SK-N-SH (cell line): ENCODE measurements around the gene CRIP3. TPM values are rescaled to one million over a fixed set of nuclear protein-coding genes. Genes with fewer than 3 reads are reported as not detected.

Source experiments
- CTCF ChIA-PET: fragments of 300-600, 350-600 bp; formaldehyde crosslinking; extraction: SDS; loops from one replicate; lab custom pipeline; 2021; lab: Yijun Ruan, JAX
- POLR2A ChIA-PET: fragments of 350-600 bp; sonication (Branson Sonifier 250); formaldehyde crosslinking; extraction: SDS; loops from one replicate; lab custom pipeline; 2020; ENCODE audit warnings: antibody characterized with exemption, inconsistent platforms; lab: Yijun Ruan, JAX
- DNase-seq: peaks from one replicate; pipeline ENCODE4 v3.0.0; 2012
- H2AFZ ChIP-seq: fragments of 200-600 bp; sonication (generic); 2 replicates; pipeline ENCODE4 v1.8.1; 2016; ENCODE audit warnings: antibody characterized with exemption, mild to moderate bottlenecking, low read depth
- H3F3A ChIP-seq: fragments of 200-600 bp; sonication (generic); replicated peaks from 2 replicates; pipeline ENCODE3; 2016; ENCODE audit warnings: antibody characterized with exemption, mild to moderate bottlenecking; ENCODE audit not compliant: insufficient read depth
- H3K27ac ChIP-seq, 2 experiments: fragments of 200-500 bp in 1 of 2; fragments of 200-600 bp in 1 of 2; sonication (Bioruptor generic) in 1 of 2; sonication (generic), shearing (Covaris generic) in 1 of 2; 2 replicates each; pipeline versions ENCODE4 v1.5.1 to v1.6.1; 2014 to 2016; ENCODE audit warnings: low read depth in 2 of 2, inconsistent platforms in 1 of 2, low read length in 1 of 2, mild to moderate bottlenecking in 1 of 2, mixed read lengths in 1 of 2
- H3K27me3 ChIP-seq: fragments of 200-600 bp; sonication (generic), shearing (Covaris generic); 2 replicates; pipeline ENCODE4 v1.6.1; 2016; ENCODE audit warnings: mixed run types; ENCODE audit not compliant: insufficient read depth
- H3K36me3 ChIP-seq, 2 experiments: fragments of 200-500 bp in 1 of 2; fragments of 200-600 bp in 1 of 2; sonication (Bioruptor generic) in 1 of 2; sonication (generic) in 1 of 2; replicated peaks in 1 of 2; 2 replicates each; pipeline versions ENCODE3 to v1.5.1; 2014 to 2016; ENCODE audit warnings: low read length in 1 of 2, mild to moderate bottlenecking in 1 of 2; ENCODE audit not compliant: insufficient read depth in 2 of 2, control insufficient read depth in 1 of 2
- H3K4me1 ChIP-seq, 2 experiments: fragments of 200-500 bp in 1 of 2; fragments of 200-600 bp in 1 of 2; sonication (Bioruptor generic) in 1 of 2; sonication (generic), shearing (Covaris generic) in 1 of 2; 2 replicates each; pipeline versions ENCODE4 v1.5.1 to v1.6.1; 2014 to 2016; ENCODE audit warnings: low read depth in 1 of 2, low read length in 1 of 2, mixed run types in 1 of 2; ENCODE audit not compliant: insufficient read depth in 2 of 2, control insufficient read depth in 1 of 2
- H3K4me2 ChIP-seq: fragments of 200-600 bp; sonication (generic), shearing (Covaris generic); 2 replicates; pipeline ENCODE4 v1.6.1; 2017; ENCODE audit warnings: mixed run types
- H3K4me3 ChIP-seq, 2 experiments: fragments of 200-500 bp in 1 of 2; fragments of 200-600 bp in 1 of 2; sonication (Bioruptor generic) in 1 of 2; sonication (generic), shearing (Covaris generic) in 1 of 2; 2 replicates each; pipeline versions ENCODE4 v1.5.1 to v1.8.1; 2014 to 2016; ENCODE audit warnings: low read depth in 2 of 2, inconsistent platforms in 1 of 2, low read length in 1 of 2, mild to moderate bottlenecking in 1 of 2, mixed read lengths in 1 of 2, moderate library complexity in 1 of 2
- H3K79me2 ChIP-seq: fragments of 200-600 bp; sonication (generic); 2 replicates; pipeline ENCODE4 v1.8.1; 2017; ENCODE audit warnings: mild to moderate bottlenecking; ENCODE audit not compliant: insufficient read depth
- H3K9ac ChIP-seq: fragments of 200-600 bp; sonication (generic); 2 replicates; pipeline ENCODE4 v1.6.1; 2017; ENCODE audit warnings: mixed run types
- H3K9me2 ChIP-seq: fragments of 200-600 bp; sonication (generic); 2 replicates; pipeline ENCODE4 v1.6.1; 2017; ENCODE audit warnings: mixed run types
- H3K9me3 ChIP-seq: fragments of 200-600 bp; sonication (generic); 2 replicates; pipeline ENCODE4 v1.6.1; 2017; ENCODE audit warnings: mixed run types, mild to moderate bottlenecking, moderate library complexity
- H4K20me1 ChIP-seq: fragments of 200-600 bp; sonication (generic); 2 replicates; pipeline ENCODE4 v1.6.1; 2017; ENCODE audit warnings: mild to moderate bottlenecking, mixed run types; ENCODE audit not compliant: insufficient read depth
- CHD2 ChIP-seq: fragments of 150-350 bp; IDR thresholded peaks from 2 replicates; pipeline ENCODE4 v1.6.1; 2018; ENCODE audit warnings: low read length; ENCODE audit not compliant: partially characterized antibody
- CTCF ChIP-seq: fragments of 200-600 bp; sonication (generic); IDR thresholded peaks from 2 replicates; pipeline ENCODE4 v1.6.1; 2017; ENCODE audit warnings: antibody characterized with exemption, mild to moderate bottlenecking, moderate library complexity
- ELF1 ChIP-seq: IDR thresholded peaks from 2 replicates; pipeline ENCODE4 v1.4.0; 2012
- EP300 ChIP-seq, 2 experiments: IDR thresholded peaks; 2 replicates each; pipeline versions ENCODE4 v1.4.0 to v1.6.1; 2012; ENCODE audit warnings: borderline replicate concordance in 1 of 2, low read depth in 1 of 2, low read length in 1 of 2
- EZH2phosphoT487 ChIP-seq: fragments of 200-600 bp; sonication (generic); IDR thresholded peaks from 2 replicates; pipeline ENCODE4 v1.6.1; 2017; ENCODE audit warnings: low read depth, mixed run types, mild to moderate bottlenecking, antibody characterized with exemption, moderate library complexity, borderline replicate concordance
- FOSL2 ChIP-seq: IDR thresholded peaks from 2 replicates; pipeline ENCODE4 v1.4.0; 2012; ENCODE audit warnings: low read depth, mild to moderate bottlenecking, moderate library complexity, borderline replicate concordance
- FOXM1 ChIP-seq: IDR thresholded peaks from 2 replicates; pipeline ENCODE4 v1.4.0; 2012; ENCODE audit warnings: low read depth, mild to moderate bottlenecking
- GABPA ChIP-seq: IDR thresholded peaks from 2 replicates; pipeline ENCODE4 v1.4.0; 2012; ENCODE audit warnings: low read depth, mild to moderate bottlenecking
- IRF3 ChIP-seq: fragments of 150-350 bp; IDR thresholded peaks from 2 replicates; pipeline ENCODE4 v1.6.1; 2016; ENCODE audit warnings: mild to moderate bottlenecking, low read depth, low read length
- JUND ChIP-seq: IDR thresholded peaks from 2 replicates; pipeline ENCODE4 v1.4.0; 2012
- MXI1 ChIP-seq: IDR thresholded peaks from 2 replicates; pipeline ENCODE4 v1.6.1; 2012; ENCODE audit warnings: mild to moderate bottlenecking, low read depth, low read length, improper control_type of control experiment
- NRF1 ChIP-seq: IDR thresholded peaks from 2 replicates; pipeline ENCODE4 v1.6.1; 2012; ENCODE audit warnings: low read depth, mild to moderate bottlenecking, low read length
- RCOR1 ChIP-seq: fragments of 150-350 bp; IDR thresholded peaks from 2 replicates; pipeline ENCODE4 v1.6.1; 2017; ENCODE audit warnings: antibody characterized with exemption, low read length
- RFX5 ChIP-seq: IDR thresholded peaks from 2 replicates; pipeline ENCODE4 v1.6.1; 2012; ENCODE audit warnings: mild to moderate bottlenecking, improper control_type of control experiment, low read length
- RXRA ChIP-seq: IDR thresholded peaks from 2 replicates; pipeline ENCODE4 v1.4.0; 2012; ENCODE audit warnings: low read depth, mild to moderate bottlenecking, borderline replicate concordance
- SMC3 ChIP-seq: IDR thresholded peaks from 2 replicates; pipeline ENCODE4 v1.6.1; 2012; ENCODE audit warnings: low read depth, low read length, improper control_type of control experiment
- USF2 ChIP-seq: fragments of 150-350 bp; IDR thresholded peaks from 2 replicates; pipeline ENCODE4 v1.6.1; 2017; ENCODE audit warnings: antibody characterized with exemption, low read length, low read depth, borderline replicate concordance
- YY1 ChIP-seq: IDR thresholded peaks from 2 replicates; pipeline ENCODE4 v1.4.0; 2012; ENCODE audit warnings: low read depth, mild to moderate bottlenecking
- WGBS: methylation state at CpG from one replicate; pipeline ENCODE4 v1.1.6; 2017; ENCODE audit warnings: low lambda C conversion rate; 5-methylcytosine and 5-hydroxymethylcytosine counted together
- polyA plus RNA-seq, 3 experiments: library from polyadenylated mRNA; depleted of rRNA; stranded (reverse); fragments of >200 nt; gene quantifications; 2 replicates each; pipeline ENCODE4 v1.2.3, GENCODE V29; 2012

The CRIP3 gene
- polyA plus RNA-seq, 1 of the 3 experiments (the other 2 are of a cell fraction), result not detected

- TF ChIP-seq SMC3, result no peak
- TF ChIP-seq EZH2phosphoT487, result no peak
These were observed 9.4 kb upstream of the CRIP3 start (continued) for GRCh38 chr6:43318011-43318410.

GRCh38 chr6:43313813-43314212 is 5.2 kb upstream of the CRIP3 start:
- Histone ChIP-seq H2AFZ (no peak overlapping the region), H3K27me3 (no peaks in the 10 kb centered on the region), H4K20me1 (no peaks in the 10 kb centered on the region), H3K4me1 (no peaks in the 10 kb centered on the region), H3K9me3 (no peaks in the 10 kb centered on the region), H3F3A (no peaks in the 10 kb centered on the region), H3K27ac (no peak overlapping the region), H3K79me2 (no peaks in the 10 kb centered on the region), H3K9ac (no peak overlapping the region), H3K4me2 (no peak overlapping the region), H3K36me3 (no peaks in the 10 kb centered on the region), H3K4me3 (no peak overlapping the region), H3K9me2 (no peaks in the 10 kb centered on the region)
- DNase-seq, result no peak
- 87% methylated on average over 1 of the region's 1 CpG for WGBS
- TF ChIP-seq FOXM1, result no peak
- no peak for TF ChIP-seq FOSL2
- no peak for TF ChIP-seq USF2
- no peak for TF ChIP-seq RCOR1
- no peak for TF ChIP-seq ELF1
- CTCF ChIA-PET, result interaction anchor here (0.7 to 2.8 kb wide), 4 partner anchors 9 to 25 kb away, joined by 3 to 7 read pairs (median 3); partner anchors contain the start of gene SLC22A7
- POLR2A ChIA-PET, result no interaction called here

- Histone ChIP-seq H3K4me1 (no peaks in the 10 kb centered on the region; a peak in 1 of 4 replicates), H3F3A (no peaks in the 10 kb centered on the region), H3K36me3 (no peaks in the 10 kb centered on the region), H3K27me3 (no peaks in the 10 kb centered on the region), H3K79me2 (no peaks in the 10 kb centered on the region), H3K27ac (no peak overlapping the region), H3K9ac (no peak overlapping the region), H3K4me3 (no peak overlapping the region), H3K9me3 (no peaks in the 10 kb centered on the region), H4K20me1 (no peaks in the 10 kb centered on the region), H2AFZ (no peak overlapping the region), H3K4me2 (no peak overlapping the region), H3K9me2 (no peaks in the 10 kb centered on the region)
- no peak for DNase-seq
- POLR2A ChIA-PET, result no interaction called here
- no peak for TF ChIP-seq YY1
- TF ChIP-seq RCOR1, result no peak
- no peak for TF ChIP-seq FOXM1
- TF ChIP-seq ELF1, result no peak
- TF ChIP-seq RFX5, result no peak
- no peak for TF ChIP-seq GABPA
- no peak for TF ChIP-seq EP300 (IDR thresholded peaks at IDR 0.05; ENCODE audit: borderline replicate concordance in 1 of 2, low read depth in 1 of 2, low read length in 1 of 2)
- no peak for TF ChIP-seq IRF3
- no peak for TF ChIP-seq RXRA
- no peak for TF ChIP-seq EZH2phosphoT487
- TF ChIP-seq CTCF, result no peak
- no peak for TF ChIP-seq USF2
- no peak for TF ChIP-seq MXI1
- no peak for TF ChIP-seq NRF1
- TF ChIP-seq CHD2, result no peak
- TF ChIP-seq JUND, result no peak
- CTCF ChIA-PET, result no interaction called here
- 76% methylated on average over 3 of the region's 3 CpGs for WGBS
These were observed 3.0 kb upstream of the CRIP3 start for GRCh38 chr6:43311666-43312065.
